Liver (tissue), 9 donors: ENCODE measurements around the gene CRADD. TPM values are rescaled to one million over a fixed set of nuclear protein-coding genes. Genes with fewer than 3 reads are reported as not detected.

Experiments
- DNase-seq: peaks from one replicate; pipeline ENCODE4 v3.0.0-alpha.2; 2017; ENCODE audit warnings: low spot score
- H3K27ac ChIP-seq, 2 donors: one replicate each; pipeline ENCODE4 v1.7.0; 2013; ENCODE audit warnings: inconsistent platforms in 2 of 2, low read length in 2 of 2, control low read depth in 1 of 2, low read depth in 1 of 2, mild to moderate bottlenecking in 1 of 2
- H3K27me3 ChIP-seq, 4 donors: one replicate each; pipeline versions ENCODE4 v1.6.1 to v1.7.0; 2013; ENCODE audit warnings: low read length in 3 of 4, inconsistent platforms in 1 of 4, mild to moderate bottlenecking in 1 of 4, moderate library complexity in 1 of 4; ENCODE audit not compliant: control insufficient read depth in 4 of 4, insufficient read depth in 4 of 4
- H3K36me3 ChIP-seq, 4 donors: one replicate each; pipeline versions ENCODE4 v1.6.1 to v1.7.0; 2013; ENCODE audit warnings: low read length in 3 of 4, mild to moderate bottlenecking in 3 of 4, low read depth in 1 of 4, moderate library complexity in 1 of 4; ENCODE audit not compliant: control insufficient read depth in 4 of 4, insufficient read depth in 3 of 4
- H3K4me1 ChIP-seq, 4 donors: one replicate each; pipeline versions ENCODE4 v1.6.1 to v1.7.0; 2013; ENCODE audit warnings: low read length in 3 of 4, mild to moderate bottlenecking in 3 of 4, moderate library complexity in 1 of 4; ENCODE audit not compliant: control insufficient read depth in 4 of 4, insufficient read depth in 4 of 4
- H3K4me3 ChIP-seq, 3 donors: one replicate each; pipeline versions ENCODE4 v1.6.1 to v1.7.0; 2013; ENCODE audit warnings: low read length in 3 of 3, control low read depth in 1 of 3, low read depth in 1 of 3, mild to moderate bottlenecking in 1 of 3
- H3K9ac ChIP-seq, 2 donors: one replicate each; pipeline ENCODE4 v1.7.0; 2013; ENCODE audit warnings: low read length in 2 of 2, mild to moderate bottlenecking in 2 of 2, moderate library complexity in 2 of 2, control low read depth in 1 of 2, low read depth in 1 of 2
- H3K9me3 ChIP-seq, 4 donors: one replicate each; pipeline versions ENCODE4 v1.6.1 to v1.7.0; 2013; ENCODE audit warnings: low read length in 3 of 4; ENCODE audit not compliant: control insufficient read depth in 4 of 4
- ATF3 ChIP-seq: IDR thresholded peaks from 2 replicates; pipeline ENCODE4 v1.6.1; 2016; ENCODE audit warnings: antibody characterized with exemption
- FOXA2 ChIP-seq: IDR thresholded peaks from 2 replicates; pipeline ENCODE4 v1.6.1; 2016; ENCODE audit warnings: antibody characterized with exemption
- GABPA ChIP-seq, 2 donors: IDR thresholded peaks in 1 of 2; conservative IDR thresholded peaks in 1 of 2; 2 replicates each; pipeline ENCODE4 v1.6.1; 2016; ENCODE audit warnings: antibody characterized with exemption in 2 of 2, mild to moderate bottlenecking in 1 of 2, moderate library complexity in 1 of 2
- HNF4A ChIP-seq, 2 donors: conservative IDR thresholded peaks; 2 replicates each; pipeline ENCODE4 v1.6.1; 2016; ENCODE audit warnings: antibody characterized with exemption in 2 of 2, mild to moderate bottlenecking in 2 of 2
- HNF4G ChIP-seq: IDR thresholded peaks from 2 replicates; pipeline ENCODE4 v1.6.1; 2016; ENCODE audit warnings: antibody characterized with exemption
- NR2F2 ChIP-seq: IDR thresholded peaks from 2 replicates; pipeline ENCODE4 v1.6.1; 2016; ENCODE audit warnings: antibody characterized with exemption
- RAD21 ChIP-seq, 2 donors: IDR thresholded peaks; 2 replicates each; pipeline ENCODE4 v1.6.1; 2016; ENCODE audit warnings: antibody characterized with exemption in 2 of 2, mild to moderate bottlenecking in 2 of 2
- RXRA ChIP-seq, 2 donors: IDR thresholded peaks; 2 replicates each; pipeline ENCODE4 v1.6.1; 2017 to 2018; ENCODE audit warnings: antibody characterized with exemption in 2 of 2, mild to moderate bottlenecking in 1 of 2
- WGBS: extraction: QIAGEN DNeasy Blood & Tissue Kit; methylation state at CpG from one replicate; pipeline ENCODE4 v1.1.7; 2013; 5-methylcytosine and 5-hydroxymethylcytosine counted together
- polyA plus RNA-seq, 2 donors: library from polyadenylated mRNA; stranded (reverse) in 1 of 2; unstranded in 1 of 2; fragments of 200-250 nt in 1 of 2; fragments of >200 nt in 1 of 2; fragmentation: Nextera tagmentation in 1 of 2; extraction: Ambion mirVana in 1 of 2; gene quantifications; one replicate each; pipeline versions ENCODE4 v1.2.1 to v1.2.3, GENCODE V29; 2013 to 2015
- total RNA-seq, 2 donors: library from RNA; depleted of rRNA; stranded (reverse); fragments of >200 nt; gene quantifications; one replicate each; pipeline ENCODE4 v1.2.3, GENCODE V29; 2014
- TF ChIP-seq, protein P1 (sequence below): IDR thresholded peaks from 2 replicates; pipeline ENCODE4 v1.6.1; 2016; ENCODE audit warnings: antibody characterized with exemption
- TF ChIP-seq, protein P2 (sequence below): fragments of 150-350 bp; IDR thresholded peaks from 2 replicates; pipeline ENCODE4 v1.5.1; 2017; ENCODE audit warnings: improper control_type of control experiment, low read depth, low read length; ENCODE audit not compliant: missing input control
- TF ChIP-seq, protein P3 (sequence below): IDR thresholded peaks from 2 replicates; pipeline ENCODE4 v1.6.1; 2016; ENCODE audit warnings: antibody characterized with exemption
- donor health status: healthy.
- donor health status: healthy.
- donor health status: healthy.
- donor health status: healthy.
- donor health status: healthy.

Gene CRADD
- total and polyA plus RNA-seq, 4 donors = 19.4 to 48.9 (median 29.6) TPM

DNA sequence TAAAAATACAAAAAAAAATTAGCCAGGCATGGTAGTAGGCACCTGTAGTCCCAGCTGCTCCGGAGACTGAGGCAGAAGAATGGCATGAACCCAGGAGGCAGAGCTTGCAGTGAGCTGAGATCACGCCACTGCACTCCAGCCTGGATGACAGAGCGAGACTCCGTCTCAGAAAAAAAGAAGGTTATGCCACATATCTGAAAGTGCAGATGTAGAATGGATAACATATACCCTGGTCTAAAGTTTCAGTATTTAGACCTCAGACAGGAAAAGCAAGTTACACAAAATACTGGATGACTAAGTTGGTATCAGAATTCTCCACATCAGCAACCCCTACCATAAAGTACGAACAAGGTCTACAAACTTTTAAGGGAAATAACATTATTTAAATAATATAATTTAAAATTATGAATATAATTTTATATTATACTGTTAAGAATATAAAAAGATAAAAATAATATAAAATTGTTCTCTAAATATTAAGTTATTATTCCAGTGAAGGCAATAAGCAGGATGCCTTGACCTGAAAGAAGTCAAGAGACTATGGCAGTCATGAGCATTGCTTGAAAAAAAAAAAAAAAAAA is 169.9 kb downstream of the CRADD start:
- DNase-seq = no peak
- H3K9ac ChIP-seq = no peak overlapping the region
- no peak overlapping the region for H3K4me3 ChIP-seq
- no peaks in the 10 kb centered on the region for H3K9me3 ChIP-seq
- H3K27ac ChIP-seq = no peak overlapping the region
- TF ChIP-seq FOXA2 = no peak
- TF ChIP-seq, protein P1, sequence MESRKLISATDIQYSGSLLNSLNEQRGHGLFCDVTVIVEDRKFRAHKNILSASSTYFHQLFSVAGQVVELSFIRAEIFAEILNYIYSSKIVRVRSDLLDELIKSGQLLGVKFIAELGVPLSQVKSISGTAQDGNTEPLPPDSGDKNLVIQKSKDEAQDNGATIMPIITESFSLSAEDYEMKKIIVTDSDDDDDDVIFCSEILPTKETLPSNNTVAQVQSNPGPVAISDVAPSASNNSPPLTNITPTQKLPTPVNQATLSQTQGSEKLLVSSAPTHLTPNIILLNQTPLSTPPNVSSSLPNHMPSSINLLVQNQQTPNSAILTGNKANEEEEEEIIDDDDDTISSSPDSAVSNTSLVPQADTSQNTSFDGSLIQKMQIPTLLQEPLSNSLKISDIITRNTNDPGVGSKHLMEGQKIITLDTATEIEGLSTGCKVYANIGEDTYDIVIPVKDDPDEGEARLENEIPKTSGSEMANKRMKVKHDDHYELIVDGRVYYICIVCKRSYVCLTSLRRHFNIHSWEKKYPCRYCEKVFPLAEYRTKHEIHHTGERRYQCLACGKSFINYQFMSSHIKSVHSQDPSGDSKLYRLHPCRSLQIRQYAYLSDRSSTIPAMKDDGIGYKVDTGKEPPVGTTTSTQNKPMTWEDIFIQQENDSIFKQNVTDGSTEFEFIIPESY = no peak
- TF ChIP-seq, protein P2, sequence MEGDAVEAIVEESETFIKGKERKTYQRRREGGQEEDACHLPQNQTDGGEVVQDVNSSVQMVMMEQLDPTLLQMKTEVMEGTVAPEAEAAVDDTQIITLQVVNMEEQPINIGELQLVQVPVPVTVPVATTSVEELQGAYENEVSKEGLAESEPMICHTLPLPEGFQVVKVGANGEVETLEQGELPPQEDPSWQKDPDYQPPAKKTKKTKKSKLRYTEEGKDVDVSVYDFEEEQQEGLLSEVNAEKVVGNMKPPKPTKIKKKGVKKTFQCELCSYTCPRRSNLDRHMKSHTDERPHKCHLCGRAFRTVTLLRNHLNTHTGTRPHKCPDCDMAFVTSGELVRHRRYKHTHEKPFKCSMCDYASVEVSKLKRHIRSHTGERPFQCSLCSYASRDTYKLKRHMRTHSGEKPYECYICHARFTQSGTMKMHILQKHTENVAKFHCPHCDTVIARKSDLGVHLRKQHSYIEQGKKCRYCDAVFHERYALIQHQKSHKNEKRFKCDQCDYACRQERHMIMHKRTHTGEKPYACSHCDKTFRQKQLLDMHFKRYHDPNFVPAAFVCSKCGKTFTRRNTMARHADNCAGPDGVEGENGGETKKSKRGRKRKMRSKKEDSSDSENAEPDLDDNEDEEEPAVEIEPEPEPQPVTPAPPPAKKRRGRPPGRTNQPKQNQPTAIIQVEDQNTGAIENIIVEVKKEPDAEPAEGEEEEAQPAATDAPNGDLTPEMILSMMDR = no peak
- TF ChIP-seq, protein P3, sequence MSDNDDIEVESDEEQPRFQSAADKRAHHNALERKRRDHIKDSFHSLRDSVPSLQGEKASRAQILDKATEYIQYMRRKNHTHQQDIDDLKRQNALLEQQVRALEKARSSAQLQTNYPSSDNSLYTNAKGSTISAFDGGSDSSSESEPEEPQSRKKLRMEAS = no peak
- TF ChIP-seq HNF4G = no peak
- no peak for TF ChIP-seq RXRA (IDR thresholded peaks at IDR 0.05)
- TF ChIP-seq HNF4A (conservative IDR thresholded peaks at IDR 0.05) = no peak
- 81% methylated on average over 5 of the region's 5 CpGs for WGBS
- H3K36me3 ChIP-seq = peaks cover 0 to 3% (median 0%) of the 10 kb centered on the region in 4 donors
- peaks cover 1 to 22% (median 10%) of the 10 kb centered on the region in 4 donors for H3K4me1 ChIP-seq
- no peaks in the 10 kb centered on the region for H3K27me3 ChIP-seq

GRCh38 chr12:93847517-93848474 is 170.6 kb downstream of the CRADD start:
- Histone ChIP-seq H3K4me3 (no peak overlapping the region), H3K9ac (no peak overlapping the region), H3K27me3 (no peaks in the 10 kb centered on the region), H3K27ac (peak overlapping the region in 1 of 2 donors; percentile 13), H3K36me3 (peaks cover 0 to 3% (median 0%) of the 10 kb centered on the region in 4 donors), H3K4me1 (peaks cover 1 to 22% (median 10%) of the 10 kb centered on the region in 4 donors), H3K9me3 (no peaks in the 10 kb centered on the region)
- WGBS = 93% methylated on average over 7 of the region's 7 CpGs
- TF ChIP-seq GABPA (IDR thresholded peaks at IDR 0.05 in 1 of 2, conservative IDR thresholded peaks at IDR 0.05 in 1 of 2) (no peak), RAD21 (IDR thresholded peaks at IDR 0.05) (no peak)
- no peak for DNase-seq

- H3K9ac ChIP-seq = no peak overlapping the region
- H3K9me3 ChIP-seq = no peaks in the 10 kb centered on the region
- no peaks in the 10 kb centered on the region for H3K27me3 ChIP-seq
- peaks cover 0 to 3% (median 0%) of the 10 kb centered on the region in 4 donors for H3K36me3 ChIP-seq
- DNase-seq = no peak
- TF ChIP-seq NR2F2 (peak; percentile 76), ATF3 (no peak)
- 79% methylated on average over 11 of the region's 11 CpGs for WGBS
- no peak overlapping the region for H3K4me3 ChIP-seq
- H3K4me1 ChIP-seq = peaks cover 1 to 22% (median 10%) of the 10 kb centered on the region in 4 donors
- peak overlapping the region; percentile 34 to 44 for H3K27ac ChIP-seq
Observed at GRCh38 chr12:93848523-93849101, 171.4 kb downstream of the CRADD start.
